Measurements from ENCODE around the gene FLOT1. TPM values are rescaled to one million over a fixed set of nuclear protein-coding genes. Genes with fewer than 3 reads are reported as not detected.

The FLOT1 gene
- total and polyA plus RNA-seq, 2 of the 13 experiments (the other 11 are each of a cell fraction or from before 2014, with no cell fraction given): 82.3 to 130 TPM

- TF ChIP-seq ZNF318 (CRISPR knock-in tag; IDR thresholded peaks at IDR 0.05) (peak; percentile 100), FOSL1 (CRISPR knock-in tag; IDR thresholded peaks at IDR 0.05; ENCODE audit: borderline replicate concordance) (no peak; the same call in 1 of the 2 replicates), ZNF891 (CRISPR knock-in tag; IDR thresholded peaks at IDR 0.05) (peak; percentile 92), ARID5B (CRISPR knock-in tag; IDR thresholded peaks at IDR 0.05) (peak; percentile 51), FOXO1 (CRISPR knock-in tag; IDR thresholded peaks at IDR 0.05) (peak; percentile 65; the same call in 1 of the 2 replicates), MTF1 (CRISPR knock-in tag; IDR thresholded peaks at IDR 0.05) (no peak; the same call in 1 of the 2 replicates), MTF2 (CRISPR knock-in tag; IDR thresholded peaks at IDR 0.05; ENCODE audit: borderline replicate concordance) (peak; percentile 95), ZBTB21 (CRISPR knock-in tag; IDR thresholded peaks at IDR 0.05) (0 out of 2 replicates have a peak, but pooled peaks have one; percentile 24), ZNF703 (CRISPR knock-in tag; IDR thresholded peaks at IDR 0.05; ENCODE audit: borderline replicate concordance) (0 out of 2 replicates have a peak, but pooled peaks have one; percentile 87), PPARG (CRISPR knock-in tag; conservative IDR thresholded peaks at IDR 0.05) (no peak), FLYWCH1 (CRISPR knock-in tag; IDR thresholded peaks at IDR 0.05) (peak; percentile 66)
- TF ChIP-seq, protein P1, sequence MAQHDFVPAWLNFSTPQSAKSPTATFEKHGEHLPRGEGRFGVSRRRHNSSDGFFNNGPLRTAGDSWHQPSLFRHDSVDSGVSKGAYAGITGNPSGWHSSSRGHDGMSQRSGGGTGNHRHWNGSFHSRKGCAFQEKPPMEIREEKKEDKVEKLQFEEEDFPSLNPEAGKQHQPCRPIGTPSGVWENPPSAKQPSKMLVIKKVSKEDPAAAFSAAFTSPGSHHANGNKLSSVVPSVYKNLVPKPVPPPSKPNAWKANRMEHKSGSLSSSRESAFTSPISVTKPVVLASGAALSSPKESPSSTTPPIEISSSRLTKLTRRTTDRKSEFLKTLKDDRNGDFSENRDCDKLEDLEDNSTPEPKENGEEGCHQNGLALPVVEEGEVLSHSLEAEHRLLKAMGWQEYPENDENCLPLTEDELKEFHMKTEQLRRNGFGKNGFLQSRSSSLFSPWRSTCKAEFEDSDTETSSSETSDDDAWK (CRISPR knock-in tag; IDR thresholded peaks at IDR 0.05): no peak
- TF ChIP-seq, protein P2, sequence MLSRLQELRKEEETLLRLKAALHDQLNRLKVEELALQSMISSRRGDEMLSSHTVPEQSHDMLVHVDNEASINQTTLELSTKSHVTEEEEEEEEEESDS (CRISPR knock-in tag; IDR thresholded peaks at IDR 0.05; ENCODE audit: borderline replicate concordance): peak; percentile 66; the same call in 1 of the 2 replicates
- TF ChIP-seq, protein P3, sequence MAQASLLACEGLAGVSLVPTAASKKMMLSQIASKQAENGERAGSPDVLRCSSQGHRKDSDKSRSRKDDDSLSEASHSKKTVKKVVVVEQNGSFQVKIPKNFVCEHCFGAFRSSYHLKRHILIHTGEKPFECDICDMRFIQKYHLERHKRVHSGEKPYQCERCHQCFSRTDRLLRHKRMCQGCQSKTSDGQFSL (CRISPR knock-in tag; IDR thresholded peaks at IDR 0.05): peak; percentile 82; the same call in 1 of the 2 replicates
Measured at GRCh38 chr6:30742316-30743098, at the start of gene FLOT1 (continued).
